ENCODE measurements around the gene NUP210.
A peak's percentile ranks its signal among the peaks of the same experiment; 100 is the strongest.
"Not testable (repeated sequence)": the region's sequence is repeated elsewhere in the genome, so short reads cannot be mapped to it uniquely, and the experiment has no call there.

The NUP210 gene

GRCh38 chr3:13420045-13420830, at the start of gene NUP210:
NUP210 (minus strand) TSS chr3:13420322; CDS start chr3:13420226, 96 bp downstream.
- peak; percentile 73 for DNase-seq

GRCh38 chr3:13466781-13467180, 46.7 kb upstream of the NUP210 start:
- no peak for DNase-seq

GRCh38 chr3:13465236-13465873, 45.2 kb upstream of the NUP210 start:
- DNase-seq = no peak

GRCh38 chr3:13463618-13464400, 43.7 kb upstream of the NUP210 start:
- no peak for DNase-seq

GRCh38 chr3:13462822-13463221, 42.7 kb upstream of the NUP210 start:
- no peak for DNase-seq

GRCh38 chr3:13462125-13462629, 42.1 kb upstream of the NUP210 start:
- DNase-seq = no peak

- DNase-seq = peak; percentile 72
Measured at GRCh38 chr3:13461169-13462124, 41.3 kb upstream of the NUP210 start.

GRCh38 chr3:13460341-13460736, 40.2 kb upstream of the NUP210 start:
- no peak for DNase-seq

GRCh38 chr3:13459605-13460340, 39.7 kb upstream of the NUP210 start:
- DNase-seq = no peak

GRCh38 chr3:13457593-13457992, 37.5 kb upstream of the NUP210 start:
- DNase-seq = no peak

- no peak for DNase-seq
Measured at GRCh38 chr3:13455644-13456043, 35.5 kb upstream of the NUP210 start.

GRCh38 chr3:13452490-13453335, 32.6 kb upstream of the NUP210 start:
- peak; percentile 43 for DNase-seq

GRCh38 chr3:13451301-13451673, 31.2 kb upstream of the NUP210 start:
- DNase-seq = no peak

- not testable (repeated sequence) for DNase-seq
Measured at GRCh38 chr3:13442882-13443281, 22.8 kb upstream of the NUP210 start.

GRCh38 chr3:13440204-13440817, 20.2 kb upstream of the NUP210 start:
- no peak for DNase-seq

- not testable (repeated sequence) for DNase-seq
Measured at GRCh38 chr3:13436213-13436612, 16.1 kb upstream of the NUP210 start.

GRCh38 chr3:13433912-13434311, 13.8 kb upstream of the NUP210 start:
- no peak for DNase-seq

GRCh38 chr3:13432093-13432492, 12.0 kb upstream of the NUP210 start:
- DNase-seq = no peak

- DNase-seq = not testable (repeated sequence)
Measured at GRCh38 chr3:13430411-13430875, 10.3 kb upstream of the NUP210 start.

Measured in NCI-H146 (cell line).